Mesothelial cell of epicardium (in vitro differentiated cells): ENCODE measurements around the gene ZDHHC24. TPM values are rescaled to one million over a fixed set of nuclear protein-coding genes. Genes with fewer than 3 reads are reported as not detected.

Experiments
- DNase-seq, 2 experiments: peaks; one replicate each; pipeline ENCODE4 v3.0.0; 2021; ENCODE audit warnings: low spot score in 2 of 2; ENCODE audit not compliant: unreplicated experiment in 2 of 2
- H3K27ac Mint-ChIP-seq: 2 replicates; pipeline ENCODE4 v1.8.0; 2021; ENCODE audit warnings: mixed read lengths
- H3K27me3 Mint-ChIP-seq: 2 replicates; pipeline ENCODE4 v1.8.0; 2021; ENCODE audit warnings: low read depth, mixed read lengths
- H3K36me3 Mint-ChIP-seq: 2 replicates; pipeline ENCODE4 v1.8.0; 2021; ENCODE audit warnings: mixed read lengths
- H3K4me1 Mint-ChIP-seq: 2 replicates; pipeline ENCODE4 v1.8.0; 2021; ENCODE audit warnings: mixed read lengths
- H3K4me3 Mint-ChIP-seq: 2 replicates; pipeline ENCODE4 v1.8.0; 2021; ENCODE audit warnings: mild to moderate bottlenecking, moderate library complexity, mixed read lengths
- H3K9me3 Mint-ChIP-seq: 2 replicates; pipeline ENCODE4 v1.8.0; 2021; ENCODE audit warnings: mixed read lengths
- CTCF ChIP-seq: fragments of 200-600 bp; sonication (generic); IDR thresholded peaks from one replicate; pipeline ENCODE4 v1.5.0; 2021; ENCODE audit warnings: antibody characterized with exemption; ENCODE audit not compliant: unreplicated experiment
- total RNA-seq: library from RNA; stranded (reverse); gene quantifications from 3 replicates; pipeline ENCODE4 v1.2.1, GENCODE V29; 2021

Gene ZDHHC24
- total RNA-seq, 1 donor from 2014 or later, result 13.7 TPM

GRCh38 chr11:66580803-66581202 is 35.0 kb upstream of the ZDHHC24 start:
- no peak overlapping the region for H3K4me3 Mint-ChIP-seq
- H3K36me3 Mint-ChIP-seq, result peaks cover 3% of the 10 kb centered on the region
- H3K9me3 Mint-ChIP-seq, result peaks cover 10% of the 10 kb centered on the region
- no peak for TF ChIP-seq CTCF
- H3K4me1 Mint-ChIP-seq, result peaks cover 5% of the 10 kb centered on the region
- peaks cover 12% of the 10 kb centered on the region for H3K27me3 Mint-ChIP-seq
- no peak overlapping the region for H3K27ac Mint-ChIP-seq
- no peak for DNase-seq

GRCh38 chr11:66579017-66579606 is 33.3 kb upstream of the ZDHHC24 start:
- DNase-seq, result peak; percentile 62 to 87
- Mint-ChIP-seq H3K27me3 (peaks cover 17% of the 10 kb centered on the region), H3K4me3 (no peak overlapping the region), H3K36me3 (peaks cover 3% of the 10 kb centered on the region), H3K9me3 (peaks cover 16% of the 10 kb centered on the region), H3K4me1 (peaks cover 5% of the 10 kb centered on the region), H3K27ac (no peak overlapping the region)
- peak; percentile 77 for TF ChIP-seq CTCF

GRCh38 chr11:66570850-66571180 is 25.0 kb upstream of the ZDHHC24 start:
- peaks cover 11% of the 10 kb centered on the region for H3K4me1 Mint-ChIP-seq
- H3K27ac Mint-ChIP-seq, result no peak overlapping the region
- no peak overlapping the region for H3K4me3 Mint-ChIP-seq
- H3K27me3 Mint-ChIP-seq, result peaks cover 9% of the 10 kb centered on the region
- no peak for TF ChIP-seq CTCF
- peaks cover 11% of the 10 kb centered on the region for H3K9me3 Mint-ChIP-seq
- H3K36me3 Mint-ChIP-seq, result no peaks in the 10 kb centered on the region
- DNase-seq, result no peak

GRCh38 chr11:66570079-66570849 is 24.4 kb upstream of the ZDHHC24 start:
- TF ChIP-seq CTCF, result no peak
- peaks cover 9% of the 10 kb centered on the region for H3K27me3 Mint-ChIP-seq
- no peak overlapping the region for H3K4me3 Mint-ChIP-seq
- no peak overlapping the region for H3K27ac Mint-ChIP-seq
- H3K36me3 Mint-ChIP-seq, result no peaks in the 10 kb centered on the region
- no peak for DNase-seq
- H3K4me1 Mint-ChIP-seq, result peaks cover 11% of the 10 kb centered on the region
- peaks cover 11% of the 10 kb centered on the region for H3K9me3 Mint-ChIP-seq

GRCh38 chr11:66569076-66569475 is 23.2 kb upstream of the ZDHHC24 start:
- H3K4me3 Mint-ChIP-seq, result no peak overlapping the region
- H3K4me1 Mint-ChIP-seq, result peaks cover 11% of the 10 kb centered on the region
- no peak for DNase-seq
- TF ChIP-seq CTCF, result no peak
- H3K27me3 Mint-ChIP-seq, result peaks cover 4% of the 10 kb centered on the region
- H3K36me3 Mint-ChIP-seq, result no peaks in the 10 kb centered on the region
- H3K27ac Mint-ChIP-seq, result no peak overlapping the region
- peaks cover 4% of the 10 kb centered on the region for H3K9me3 Mint-ChIP-seq
